ENCODE measurements around the gene ANKRD9.
"Not testable (repeated sequence)": the region's sequence is repeated elsewhere in the genome, so short reads cannot be mapped to it uniquely, and the experiment has no call there.

ANKRD9 gene, protein sequence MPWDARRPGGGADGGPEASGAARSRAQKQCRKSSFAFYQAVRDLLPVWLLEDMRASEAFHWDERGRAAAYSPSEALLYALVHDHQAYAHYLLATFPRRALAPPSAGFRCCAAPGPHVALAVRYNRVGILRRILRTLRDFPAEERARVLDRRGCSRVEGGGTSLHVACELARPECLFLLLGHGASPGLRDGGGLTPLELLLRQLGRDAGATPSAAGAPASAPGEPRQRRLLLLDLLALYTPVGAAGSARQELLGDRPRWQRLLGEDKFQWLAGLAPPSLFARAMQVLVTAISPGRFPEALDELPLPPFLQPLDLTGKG

GRCh38 chr14:102509746-102510615 lies at the start of gene ANKRD9:
Gene ANKRD9, minus strand, starts transcription at chr14:102509776. Its CDS starts 1,887 bp downstream, at chr14:102507889.
- peak; percentile 84 for DNase-seq

GRCh38 chr14:102558556-102558955 lies 49.0 kb upstream of the ANKRD9 start:
- DNase-seq = no peak

- no peak for DNase-seq
Observed at GRCh38 chr14:102557434-102558226, 48.1 kb upstream of the ANKRD9 start.

DNA sequence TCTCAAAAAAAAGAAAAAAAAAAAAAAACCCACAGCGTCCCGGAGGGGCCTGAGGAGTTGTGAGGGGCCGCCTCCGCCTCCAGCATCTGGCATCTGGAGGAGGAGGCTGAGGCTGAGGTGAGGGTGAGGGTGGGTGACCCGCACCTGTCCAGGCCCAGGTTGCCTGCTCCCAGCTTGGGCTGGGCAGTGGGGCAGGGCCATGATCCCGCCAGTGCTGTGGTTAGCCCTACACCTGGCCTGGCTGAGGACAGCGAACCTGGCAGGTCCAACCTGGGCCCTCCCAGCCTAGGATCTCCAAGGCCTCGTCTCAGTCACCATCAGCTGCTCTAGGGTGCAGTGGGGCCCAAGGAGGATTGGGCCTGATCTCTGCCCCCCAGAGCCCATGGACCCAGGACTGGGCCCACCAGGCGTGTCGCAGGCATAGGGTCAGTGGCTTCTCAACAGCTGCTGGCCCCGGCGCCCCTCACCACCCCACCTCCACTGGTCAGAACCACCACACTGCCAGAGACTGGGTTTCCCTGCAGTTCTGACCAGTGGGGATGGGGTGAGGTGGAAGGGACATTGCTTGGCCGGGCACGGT lies 46.6 kb upstream of the ANKRD9 start:
- no peak for DNase-seq

DNA sequence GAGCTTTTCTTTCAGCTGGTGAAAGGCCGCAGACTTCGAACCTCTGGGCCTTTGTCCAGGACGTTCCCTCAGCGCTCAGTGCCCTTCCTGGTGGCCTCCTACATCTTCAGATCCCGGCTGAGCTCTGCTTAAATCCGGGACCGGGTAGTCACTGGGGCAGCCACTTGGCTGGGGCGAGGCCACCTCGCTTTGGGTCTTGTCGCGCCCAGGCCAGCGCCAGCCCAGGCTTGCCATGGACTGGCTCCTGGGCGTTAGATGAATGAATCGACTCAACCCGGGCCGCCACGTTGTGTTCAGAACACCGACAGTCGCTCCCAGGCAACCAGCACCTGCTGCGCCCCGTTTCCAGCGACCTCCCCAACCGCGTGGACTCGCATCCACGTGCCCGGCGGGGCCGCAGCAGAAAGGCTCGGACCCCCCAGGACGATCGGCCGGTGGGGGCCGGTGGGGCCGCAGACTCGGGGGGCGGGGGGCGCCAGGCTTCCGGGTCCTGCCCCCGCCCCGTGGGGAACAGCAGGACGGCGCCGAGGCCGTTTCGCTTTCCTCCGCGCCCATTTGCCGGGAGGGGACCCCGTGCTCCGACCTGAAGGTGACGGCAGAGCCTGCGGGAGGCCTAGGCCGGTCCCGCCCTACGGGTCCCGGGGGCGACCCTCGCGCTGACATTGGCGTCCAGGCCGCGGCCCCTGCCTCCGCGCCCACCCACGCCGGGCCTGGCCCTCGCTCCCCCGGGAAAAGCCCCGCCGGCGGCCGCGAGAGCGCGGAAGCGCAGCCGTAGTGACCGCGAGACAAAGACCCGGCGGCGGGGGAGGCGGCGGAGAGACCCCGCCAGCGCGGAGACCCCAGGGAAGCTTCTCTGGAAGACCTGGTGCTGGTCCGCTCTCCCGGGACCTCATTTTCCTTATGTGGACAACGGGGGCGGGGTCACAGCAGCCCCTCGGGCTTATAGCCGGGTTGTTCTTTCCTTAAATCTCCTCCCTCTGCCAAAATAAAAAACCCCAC lies 45.5 kb upstream of the ANKRD9 start:
- peak; percentile 17 for DNase-seq

GRCh38 chr14:102551995-102552705 lies 42.6 kb upstream of the ANKRD9 start:
- peak; percentile 28 for DNase-seq

DNA sequence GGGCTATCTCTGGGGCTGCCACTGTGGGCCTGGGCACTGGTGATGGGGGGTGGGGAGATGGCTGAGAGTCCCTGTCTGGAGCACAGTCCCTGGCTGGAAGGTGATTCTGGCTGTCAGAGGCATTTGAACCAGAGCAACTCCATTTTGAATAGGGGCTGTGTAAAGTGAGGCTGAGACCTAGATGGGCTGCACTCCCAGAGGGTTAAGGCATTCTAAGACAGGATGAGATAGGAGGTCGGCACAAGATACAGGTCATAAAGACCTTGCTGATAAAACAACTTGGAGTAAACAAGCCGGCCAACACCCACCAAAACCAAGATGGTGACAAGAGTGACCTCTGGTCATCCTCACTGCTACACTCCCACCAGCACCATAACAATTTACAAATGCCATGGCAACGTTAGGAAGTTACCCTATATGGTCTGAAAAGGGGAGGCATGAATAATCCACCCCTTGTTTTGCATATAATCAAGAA lies 41.4 kb upstream of the ANKRD9 start:
- DNase-seq = not testable (repeated sequence)

- no peak for DNase-seq
Observed at GRCh38 chr14:102548616-102549240, 39.2 kb upstream of the ANKRD9 start.

GRCh38 chr14:102545461-102546265 lies 36.1 kb upstream of the ANKRD9 start:
- no peak for DNase-seq

GRCh38 chr14:102544747-102545460 lies 35.3 kb upstream of the ANKRD9 start:
- DNase-seq = no peak

DNA sequence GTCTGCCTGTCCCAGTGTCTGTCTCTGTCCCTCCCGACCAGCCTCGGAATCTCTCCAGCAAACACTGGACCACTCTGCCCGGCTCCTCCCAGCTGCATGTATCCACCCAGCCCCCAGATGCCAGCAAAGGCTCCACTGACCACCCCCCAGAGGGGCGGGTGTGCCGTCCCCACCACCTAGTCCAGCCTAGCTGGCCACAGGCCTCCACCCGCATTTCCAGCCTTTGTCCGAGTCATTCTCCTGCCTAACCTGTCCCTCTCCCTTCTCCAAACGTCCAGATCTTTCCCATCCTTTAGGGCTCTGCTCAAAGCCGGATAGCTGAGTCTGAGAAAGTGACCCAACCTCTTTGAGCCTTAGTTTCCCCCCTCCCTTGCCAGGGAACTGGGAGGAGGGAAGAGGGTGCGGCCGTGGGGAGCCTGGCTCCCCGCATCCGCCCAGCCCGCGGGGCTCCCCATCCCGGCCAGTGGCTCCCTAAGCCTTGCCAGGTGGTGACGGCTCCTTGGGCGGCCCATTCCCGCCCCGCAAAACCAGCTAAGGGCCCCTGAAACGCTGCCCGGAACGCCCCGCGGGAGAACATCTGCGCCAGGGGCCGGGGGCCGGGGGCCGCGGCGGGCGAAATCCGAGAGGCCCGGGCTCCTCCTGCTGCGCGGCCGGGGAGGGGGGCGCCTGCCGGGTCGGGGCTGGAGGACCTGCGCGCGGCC lies 34.6 kb upstream of the ANKRD9 start:
- no peak for DNase-seq

GRCh38 chr14:102541771-102542170 lies 32.2 kb upstream of the ANKRD9 start:
- no peak for DNase-seq

- DNase-seq = not testable (repeated sequence)
Observed at GRCh38 chr14:102541029-102541491, 31.5 kb upstream of the ANKRD9 start.

- DNase-seq = no peak
Observed at GRCh38 chr14:102540315-102541028, 30.9 kb upstream of the ANKRD9 start.

DNA sequence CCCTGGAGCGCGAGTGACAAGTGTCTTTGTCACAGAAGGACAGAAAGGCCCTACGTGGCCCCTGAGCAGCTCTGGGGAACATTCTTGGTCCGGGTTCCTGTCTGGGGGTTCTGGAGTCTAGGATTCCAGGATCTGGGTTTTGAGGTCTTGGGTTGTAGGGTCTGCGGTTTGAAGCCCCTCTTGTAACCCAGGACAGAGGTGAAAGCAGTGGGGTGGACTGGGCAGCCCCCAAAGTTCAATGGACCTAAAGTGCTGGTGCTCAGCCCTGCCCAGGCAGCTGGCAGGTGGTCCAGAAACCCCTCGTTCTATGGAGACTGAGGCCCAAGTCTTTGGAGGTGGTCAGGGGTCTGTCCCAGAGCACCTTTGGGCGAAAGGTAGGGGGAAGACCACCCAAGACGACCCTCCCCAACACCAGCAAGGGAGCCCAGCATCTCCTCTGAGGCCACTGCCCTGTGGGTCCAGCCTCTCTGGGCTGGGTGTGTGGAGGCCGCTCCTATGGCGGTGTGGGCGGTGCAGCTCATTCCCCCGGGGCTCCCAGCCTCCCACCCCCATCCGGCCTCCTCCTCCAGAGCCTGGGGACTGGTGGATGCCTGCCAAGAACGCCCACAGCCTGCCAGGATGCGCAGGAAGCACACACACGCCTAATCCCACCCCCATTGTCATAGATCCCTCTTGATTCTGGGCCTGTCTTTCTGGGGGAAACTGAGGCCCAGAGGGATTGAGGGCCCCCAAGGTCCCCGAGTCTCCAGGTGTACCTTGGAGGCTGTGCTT lies 30.2 kb upstream of the ANKRD9 start:
- no peak for DNase-seq
